Measurements from ENCODE around the gene LEMD1.

LEMD1 gene, protein sequence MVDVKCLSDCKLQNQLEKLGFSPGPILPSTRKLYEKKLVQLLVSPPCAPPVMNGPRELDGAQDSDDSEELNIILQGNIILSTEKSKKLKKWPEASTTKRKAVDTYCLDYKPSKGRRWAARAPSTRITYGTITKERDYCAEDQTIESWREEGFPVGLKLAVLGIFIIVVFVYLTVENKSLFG

DNA sequence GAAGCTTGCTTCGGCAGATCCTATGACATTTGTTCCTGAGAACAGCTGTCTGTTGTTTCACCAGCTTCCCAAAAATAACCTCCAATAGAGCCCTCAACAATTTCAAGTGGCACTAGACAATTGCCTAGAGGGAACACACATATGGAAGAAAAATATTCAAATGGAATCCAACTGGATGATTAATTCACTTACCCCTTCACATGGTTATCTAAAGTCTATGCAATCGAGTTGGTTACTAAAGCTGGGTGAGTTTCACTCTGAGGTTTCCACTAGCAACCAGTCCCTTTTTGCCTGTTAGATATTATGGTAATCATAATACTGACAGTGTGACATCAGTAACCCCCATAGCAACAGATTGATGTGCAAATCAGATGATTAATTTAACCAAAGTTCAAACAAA, at the start of gene LEMD1:
TSS of gene LEMD1 (minus strand) at position 259 of the 400 bp plus-strand sequence. CDS start 1,520 bp downstream, outside the sequence.
- H3K27me3 ChIP-seq (replicated peaks; ENCODE audit: insufficient read depth, low read length) = no peaks in the 10 kb centered on the region
- no peak for DNase-seq
- H2AFZ ChIP-seq (ENCODE audit: low read length) = no peak within 1 kb of the TSS
- H3K9ac ChIP-seq (ENCODE audit: low read length) = no peak within 1 kb of the TSS
- no peaks in the 10 kb centered on the region for H4K20me1 ChIP-seq (ENCODE audit: insufficient read depth, low read length)
- no peaks in the 10 kb centered on the region for H3K36me3 ChIP-seq (replicated peaks; ENCODE audit: insufficient read depth, low read length)
- H3K9me2 ChIP-seq (replicated peaks; ENCODE audit: insufficient read depth, low read length) = no peaks in the 10 kb centered on the region
- H3F3A ChIP-seq (ENCODE audit: insufficient read depth, low read length) = no peaks in the 10 kb centered on the region
- H3K9me3 ChIP-seq (replicated peaks; ENCODE audit: insufficient read depth, low read length) = no peaks in the 10 kb centered on the region
- H3K4me2 ChIP-seq (ENCODE audit: low read depth, low read length) = no peak within 1 kb of the TSS
- no peak within 1 kb of the TSS for H3K4me3 ChIP-seq (ENCODE audit: low read length)
- H3K79me2 ChIP-seq (ENCODE audit: low read length) = no peaks in the 10 kb centered on the region
- TF ChIP-seq EZH2phosphoT487 (IDR thresholded peaks at IDR 0.05; ENCODE audit: low read length) (no peak), EZH2 (optimal IDR thresholded peaks at IDR 0.05; ENCODE audit: low read depth, low read length) (no peak)
- TF ChIP-seq, protein P1, sequence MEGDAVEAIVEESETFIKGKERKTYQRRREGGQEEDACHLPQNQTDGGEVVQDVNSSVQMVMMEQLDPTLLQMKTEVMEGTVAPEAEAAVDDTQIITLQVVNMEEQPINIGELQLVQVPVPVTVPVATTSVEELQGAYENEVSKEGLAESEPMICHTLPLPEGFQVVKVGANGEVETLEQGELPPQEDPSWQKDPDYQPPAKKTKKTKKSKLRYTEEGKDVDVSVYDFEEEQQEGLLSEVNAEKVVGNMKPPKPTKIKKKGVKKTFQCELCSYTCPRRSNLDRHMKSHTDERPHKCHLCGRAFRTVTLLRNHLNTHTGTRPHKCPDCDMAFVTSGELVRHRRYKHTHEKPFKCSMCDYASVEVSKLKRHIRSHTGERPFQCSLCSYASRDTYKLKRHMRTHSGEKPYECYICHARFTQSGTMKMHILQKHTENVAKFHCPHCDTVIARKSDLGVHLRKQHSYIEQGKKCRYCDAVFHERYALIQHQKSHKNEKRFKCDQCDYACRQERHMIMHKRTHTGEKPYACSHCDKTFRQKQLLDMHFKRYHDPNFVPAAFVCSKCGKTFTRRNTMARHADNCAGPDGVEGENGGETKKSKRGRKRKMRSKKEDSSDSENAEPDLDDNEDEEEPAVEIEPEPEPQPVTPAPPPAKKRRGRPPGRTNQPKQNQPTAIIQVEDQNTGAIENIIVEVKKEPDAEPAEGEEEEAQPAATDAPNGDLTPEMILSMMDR (IDR thresholded peaks at IDR 0.05; ENCODE audit: low read length) = no peak
- no peak within 1 kb of the TSS for H3K27ac ChIP-seq (ENCODE audit: low read length)
- no peaks in the 10 kb centered on the region for H3K4me1 ChIP-seq (ENCODE audit: low read length)

DNA sequence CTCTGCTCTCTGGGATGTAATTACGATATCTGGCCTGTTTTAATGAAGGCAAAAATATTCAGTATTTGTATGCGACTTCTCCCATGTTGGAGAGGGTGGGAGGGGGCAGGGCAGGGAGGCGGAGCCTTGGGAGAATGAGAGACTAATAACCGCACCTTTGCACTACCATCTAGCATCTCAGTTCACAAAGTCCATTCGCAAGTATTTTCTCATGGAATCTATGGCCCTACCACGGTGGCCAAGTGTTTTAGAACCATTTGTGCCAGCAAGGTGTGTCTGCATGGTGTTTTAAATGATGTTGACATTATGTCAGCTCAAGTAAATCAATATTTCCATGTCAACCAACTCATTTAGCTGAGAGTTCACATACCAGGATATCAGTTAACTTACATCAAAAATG, 48.3 kb upstream of the LEMD1 start:
- TF ChIP-seq, protein P1 (IDR thresholded peaks at IDR 0.05; ENCODE audit: low read length) = no peak
- TF ChIP-seq EZH2phosphoT487 (IDR thresholded peaks at IDR 0.05; ENCODE audit: low read length) (no peak), EZH2 (optimal IDR thresholded peaks at IDR 0.05; ENCODE audit: low read depth, low read length) (no peak)

DNA sequence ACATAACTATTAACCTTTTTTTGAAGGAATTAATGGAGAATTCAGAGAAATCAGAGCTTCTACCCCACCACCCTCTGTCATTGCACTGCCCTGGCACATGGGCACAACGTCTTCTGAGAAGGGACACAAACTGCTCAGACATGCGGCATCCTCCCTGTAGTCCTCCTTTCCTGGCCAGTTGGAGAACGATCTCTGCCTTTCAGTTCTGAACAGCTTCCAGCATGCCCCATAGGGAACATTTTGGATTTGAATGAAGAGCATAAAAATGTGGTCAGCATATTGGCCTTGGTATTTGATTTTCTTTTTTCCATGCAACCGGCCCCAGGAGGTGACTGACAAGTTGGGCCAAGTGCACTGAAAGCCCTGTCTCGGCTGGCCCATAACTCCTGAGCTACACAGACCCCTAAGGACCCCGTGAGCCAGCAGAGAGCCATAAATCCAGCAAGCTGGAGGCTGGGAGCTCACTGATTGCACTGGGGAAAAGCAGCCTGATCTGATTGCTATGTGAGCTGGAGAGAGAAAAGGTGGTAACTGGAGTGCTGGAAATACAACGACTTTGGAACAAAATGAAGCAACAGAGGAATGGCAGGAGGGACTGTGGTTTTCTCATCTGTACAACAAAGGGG, 44.9 kb upstream of the LEMD1 start:
- H3K4me2 ChIP-seq (ENCODE audit: low read depth, low read length) = no peak overlapping the region
- H3K9ac ChIP-seq (ENCODE audit: low read length) = no peak overlapping the region
- no peak overlapping the region for H2AFZ ChIP-seq (ENCODE audit: low read length)
- no peak overlapping the region for H3K4me3 ChIP-seq (ENCODE audit: low read length)
- H3F3A ChIP-seq (ENCODE audit: insufficient read depth, low read length) = no peaks in the 10 kb centered on the region
- no peaks in the 10 kb centered on the region for H3K9me2 ChIP-seq (replicated peaks; ENCODE audit: insufficient read depth, low read length)
- no peaks in the 10 kb centered on the region for H3K9me3 ChIP-seq (replicated peaks; ENCODE audit: insufficient read depth, low read length)
- H3K4me1 ChIP-seq (ENCODE audit: low read length) = no peaks in the 10 kb centered on the region
- H3K27ac ChIP-seq (ENCODE audit: low read length) = no peak overlapping the region
- peaks cover 28% of the 10 kb centered on the region for H3K27me3 ChIP-seq (replicated peaks; ENCODE audit: insufficient read depth, low read length)
- no peaks in the 10 kb centered on the region for H3K36me3 ChIP-seq (replicated peaks; ENCODE audit: insufficient read depth, low read length)
- TF ChIP-seq EZH2 (optimal IDR thresholded peaks at IDR 0.05; ENCODE audit: low read depth, low read length) = no peak
- TF ChIP-seq, protein P1 (IDR thresholded peaks at IDR 0.05; ENCODE audit: low read length) = no peak
- TF ChIP-seq EZH2phosphoT487 (IDR thresholded peaks at IDR 0.05; ENCODE audit: low read length) = no peak
- DNase-seq = no peak
- H4K20me1 ChIP-seq (ENCODE audit: insufficient read depth, low read length) = no peaks in the 10 kb centered on the region
- H3K79me2 ChIP-seq (ENCODE audit: low read length) = no peaks in the 10 kb centered on the region

More for the DNA sequence above, 48.3 kb upstream of the LEMD1 start:
- H3K79me2 ChIP-seq (ENCODE audit: low read length) = no peaks in the 10 kb centered on the region
- H2AFZ ChIP-seq (ENCODE audit: low read length) = no peak overlapping the region
- no peaks in the 10 kb centered on the region for H3K4me1 ChIP-seq (ENCODE audit: low read length)
- H4K20me1 ChIP-seq (ENCODE audit: insufficient read depth, low read length) = no peaks in the 10 kb centered on the region
- no peak for DNase-seq
- no peak overlapping the region for H3K27ac ChIP-seq (ENCODE audit: low read length)
- H3K27me3 ChIP-seq (replicated peaks; ENCODE audit: insufficient read depth, low read length) = peaks cover 28% of the 10 kb centered on the region
- no peaks in the 10 kb centered on the region for H3K9me3 ChIP-seq (replicated peaks; ENCODE audit: insufficient read depth, low read length)
- no peaks in the 10 kb centered on the region for H3F3A ChIP-seq (ENCODE audit: insufficient read depth, low read length)
- no peaks in the 10 kb centered on the region for H3K36me3 ChIP-seq (replicated peaks; ENCODE audit: insufficient read depth, low read length)
- H3K4me2 ChIP-seq (ENCODE audit: low read depth, low read length) = no peak overlapping the region
- no peaks in the 10 kb centered on the region for H3K9me2 ChIP-seq (replicated peaks; ENCODE audit: insufficient read depth, low read length)
- H3K9ac ChIP-seq (ENCODE audit: low read length) = no peak overlapping the region
- no peak overlapping the region for H3K4me3 ChIP-seq (ENCODE audit: low read length)
